Stomach smooth muscle (tissue), 2 donors: ENCODE results near the gene PLEKHA5.
"Not testable (repeated sequence)": the region's sequence is repeated elsewhere in the genome, so short reads cannot be mapped to it uniquely, and the experiment has no call there.

ENCODE experiments used
- H3K27ac ChIP-seq: one replicate; pipeline ENCODE4 v1.7.0; 2013; ENCODE audit warnings: mild to moderate bottlenecking, low read length, inconsistent platforms
- H3K27me3 ChIP-seq, 2 donors: one replicate each; pipeline ENCODE4 v1.7.0; 2013; ENCODE audit warnings: low read length in 2 of 2; ENCODE audit not compliant: insufficient read depth in 2 of 2, control insufficient read depth in 1 of 2
- H3K36me3 ChIP-seq, 2 donors: one replicate each; pipeline ENCODE4 v1.7.0; 2013; ENCODE audit warnings: low read length in 2 of 2; ENCODE audit not compliant: control insufficient read depth in 2 of 2, insufficient read depth in 2 of 2
- H3K4me1 ChIP-seq: one replicate; pipeline ENCODE4 v1.7.0; 2013; ENCODE audit warnings: low read length; ENCODE audit not compliant: control insufficient read depth, insufficient read depth
- H3K4me3 ChIP-seq, 2 donors: one replicate each; pipeline ENCODE4 v1.7.0; 2013; ENCODE audit warnings: low read length in 2 of 2
- H3K9ac ChIP-seq, 2 donors: one replicate each; pipeline ENCODE4 v1.7.0; 2013; ENCODE audit warnings: low read length in 2 of 2, mild to moderate bottlenecking in 1 of 2
- H3K9me3 ChIP-seq, 2 donors: one replicate each; pipeline ENCODE4 v1.7.0; 2013; ENCODE audit warnings: low read length in 2 of 2; ENCODE audit not compliant: control insufficient read depth in 2 of 2
- donor health status: healthy.
- donor health status: Pancreatic carcinoma.

PLEKHA5 gene

GRCh38 chr12:19322376-19322775 is 192.8 kb downstream of the PLEKHA5 start:
- Histone ChIP-seq H3K27ac (no peak overlapping the region), H3K27me3 (no peaks in the 10 kb centered on the region), H3K9me3 (no peaks in the 10 kb centered on the region), H3K36me3 (peaks cover 16 to 24% of the 10 kb centered on the region in 2 donors), H3K9ac (no peak overlapping the region), H3K4me3 (no peak overlapping the region), H3K4me1 (no peaks in the 10 kb centered on the region)

GRCh38 chr12:19323805-19324204 is 194.3 kb downstream of the PLEKHA5 start:
- no peak overlapping the region for H3K4me3 ChIP-seq
- H3K36me3 ChIP-seq: peaks cover 16 to 24% of the 10 kb centered on the region in 2 donors
- no peak overlapping the region for H3K27ac ChIP-seq
- no peaks in the 10 kb centered on the region for H3K9me3 ChIP-seq
- no peaks in the 10 kb centered on the region for H3K27me3 ChIP-seq
- no peaks in the 10 kb centered on the region for H3K4me1 ChIP-seq
- H3K9ac ChIP-seq: no peak overlapping the region

- Histone ChIP-seq H3K36me3 (peaks cover 16 to 19% of the 10 kb centered on the region in 2 donors), H3K4me1 (no peaks in the 10 kb centered on the region), H3K4me3 (no peak overlapping the region), H3K9ac (no peak overlapping the region), H3K9me3 (no peaks in the 10 kb centered on the region), H3K27me3 (no peaks in the 10 kb centered on the region), H3K27ac (no peak overlapping the region)
Measured at GRCh38 chr12:19326102-19326501, 196.6 kb downstream of the PLEKHA5 start.

GRCh38 chr12:19332196-19332595 is 202.7 kb downstream of the PLEKHA5 start:
- H3K4me1 ChIP-seq: no peaks in the 10 kb centered on the region
- H3K9ac ChIP-seq: no peak overlapping the region
- H3K9me3 ChIP-seq: no peaks in the 10 kb centered on the region
- H3K4me3 ChIP-seq: no peak overlapping the region
- no peaks in the 10 kb centered on the region for H3K27me3 ChIP-seq
- H3K27ac ChIP-seq: no peak overlapping the region
- H3K36me3 ChIP-seq: peaks cover 0 to 5% of the 10 kb centered on the region in 2 donors

GRCh38 chr12:19338405-19338804 is 208.9 kb downstream of the PLEKHA5 start:
- Histone ChIP-seq H3K27me3 (no peaks in the 10 kb centered on the region), H3K4me3 (no peak overlapping the region), H3K9ac (no peak overlapping the region), H3K9me3 (no peaks in the 10 kb centered on the region), H3K27ac (no peak overlapping the region), H3K4me1 (no peaks in the 10 kb centered on the region), H3K36me3 (peaks cover 15 to 17% of the 10 kb centered on the region in 2 donors)

- H3K27me3 ChIP-seq, H3K27ac ChIP-seq, H3K9me3 ChIP-seq, H3K4me1 ChIP-seq, H3K4me3 ChIP-seq, H3K9ac ChIP-seq: not testable (repeated sequence)
- peaks cover 15 to 20% of the 10 kb centered on the region in 2 donors for H3K36me3 ChIP-seq
Measured at GRCh38 chr12:19350850-19351249, 221.3 kb downstream of the PLEKHA5 start.

- Histone ChIP-seq H3K4me1 (no peaks in the 10 kb centered on the region), H3K9ac (no peak overlapping the region), H3K4me3 (no peak overlapping the region), H3K36me3 (peaks cover 17 to 22% of the 10 kb centered on the region in 2 donors), H3K9me3 (no peaks in the 10 kb centered on the region), H3K27me3 (no peaks in the 10 kb centered on the region), H3K27ac (no peak overlapping the region)
Measured at GRCh38 chr12:19351346-19351745, 221.8 kb downstream of the PLEKHA5 start.

- Histone ChIP-seq H3K27me3 (no peaks in the 10 kb centered on the region), H3K9me3 (no peaks in the 10 kb centered on the region), H3K4me3 (no peak overlapping the region), H3K27ac (no peak overlapping the region), H3K36me3 (peaks cover 8 to 15% of the 10 kb centered on the region in 2 donors), H3K9ac (no peak overlapping the region), H3K4me1 (no peaks in the 10 kb centered on the region)
Measured at GRCh38 chr12:19369691-19370148, 240.2 kb downstream of the PLEKHA5 start.

GRCh38 chr12:19373586-19373985 is 244.1 kb downstream of the PLEKHA5 start:
- peaks cover 4 to 17% of the 10 kb centered on the region in 2 donors for H3K36me3 ChIP-seq
- no peaks in the 10 kb centered on the region for H3K27me3 ChIP-seq
- H3K9ac ChIP-seq: no peak overlapping the region
- no peak overlapping the region for H3K27ac ChIP-seq
- no peak overlapping the region for H3K4me3 ChIP-seq
- H3K4me1 ChIP-seq: no peaks in the 10 kb centered on the region
- H3K9me3 ChIP-seq: no peaks in the 10 kb centered on the region

- no peak overlapping the region for H3K4me3 ChIP-seq
- H3K27me3 ChIP-seq: no peaks in the 10 kb centered on the region
- H3K36me3 ChIP-seq: peaks cover 8 to 17% of the 10 kb centered on the region in 2 donors
- H3K9me3 ChIP-seq: no peaks in the 10 kb centered on the region
- H3K27ac ChIP-seq: no peak overlapping the region
- H3K4me1 ChIP-seq: no peaks in the 10 kb centered on the region
- H3K9ac ChIP-seq: no peak overlapping the region
Measured at GRCh38 chr12:19375888-19376287, 246.4 kb downstream of the PLEKHA5 start.

- no peak overlapping the region for H3K9ac ChIP-seq
- H3K4me1 ChIP-seq: no peaks in the 10 kb centered on the region
- H3K27me3 ChIP-seq: no peaks in the 10 kb centered on the region
- H3K4me3 ChIP-seq: no peak overlapping the region
- H3K36me3 ChIP-seq: peaks cover 7 to 12% of the 10 kb centered on the region in 2 donors
- H3K9me3 ChIP-seq: no peaks in the 10 kb centered on the region
- no peak overlapping the region for H3K27ac ChIP-seq
Measured at GRCh38 chr12:19376691-19377090, 247.2 kb downstream of the PLEKHA5 start.
